GM18868 (cell line): Measurements from ENCODE around the gene PDE4C.

Source experiments
- ATAC-seq: cut with Tn5 transposase; IDR thresholded peaks from one replicate; pipeline ENCODE4 v1.9.1; 2021; ENCODE audit warnings: mild to moderate bottlenecking, moderate library complexity; ENCODE audit not compliant: unreplicated experiment

Gene PDE4C

GRCh38 chr19:18202397-18202777 is 23.9 kb downstream of the PDE4C start:
- ATAC-seq: no peak

- ATAC-seq: no peak
Observed at GRCh38 chr19:18198374-18198773, 27.9 kb downstream of the PDE4C start.

GRCh38 chr19:18197941-18198340 is 28.3 kb downstream of the PDE4C start:
- ATAC-seq: no peak

GRCh38 chr19:18197306-18197705 is 28.9 kb downstream of the PDE4C start:
- ATAC-seq: no peak

GRCh38 chr19:18196511-18196845 is 29.8 kb downstream of the PDE4C start:
- ATAC-seq: no peak

GRCh38 chr19:18194554-18195238 is 31.5 kb downstream of the PDE4C start:
- no peak for ATAC-seq

GRCh38 chr19:18194181-18194530 is 32.1 kb downstream of the PDE4C start:
- ATAC-seq: no peak

- no peak for ATAC-seq
Observed at GRCh38 chr19:18193388-18194180, 32.7 kb downstream of the PDE4C start.

GRCh38 chr19:18192673-18193387 is 33.4 kb downstream of the PDE4C start, which contains the start of gene MPV17L2:
MPV17L2 (plus strand) TSS chr19:18193218; CDS start chr19:18193282, 64 bp downstream.
- peak; percentile 86 for ATAC-seq

GRCh38 chr19:18191640-18192062 is 34.6 kb downstream of the PDE4C start:
- no peak for ATAC-seq

GRCh38 chr19:18190278-18190677 is 36.0 kb downstream of the PDE4C start:
- no peak for ATAC-seq

- ATAC-seq: no peak
Observed at GRCh38 chr19:18185538-18185937, 40.7 kb downstream of the PDE4C start.

- no peak for ATAC-seq
Observed at GRCh38 chr19:18183529-18183928, 42.7 kb downstream of the PDE4C start.

- no peak for ATAC-seq
Observed at GRCh38 chr19:18179957-18180356, 46.3 kb downstream of the PDE4C start.

- ATAC-seq: no peak
Observed at GRCh38 chr19:18176367-18177310, 49.6 kb downstream of the PDE4C start.

GRCh38 chr19:18174983-18175382 is 51.3 kb downstream of the PDE4C start:
- no peak for ATAC-seq
